C4-2B (cell line): ENCODE data around the gene PITPNC1.
"Not testable (repeated sequence)": the region's sequence is repeated elsewhere in the genome, so short reads cannot be mapped to it uniquely, and the experiment has no call there.

ENCODE experiments used
- H3K27ac ChIP-seq: fragments of 450-650 bp; 2 replicates; pipeline ENCODE4 v1.5.1; 2017
- ZFX ChIP-seq: fragments of 450-650 bp; IDR thresholded peaks from 2 replicates; pipeline ENCODE4 v1.6.1; 2017
- TF ChIP-seq, protein P1 (sequence below): fragments of 450-650 bp; conservative IDR thresholded peaks from 2 replicates; pipeline ENCODE4 v1.5.1; 2017; ENCODE audit warnings: mild to moderate bottlenecking

PITPNC1 gene

DNA sequence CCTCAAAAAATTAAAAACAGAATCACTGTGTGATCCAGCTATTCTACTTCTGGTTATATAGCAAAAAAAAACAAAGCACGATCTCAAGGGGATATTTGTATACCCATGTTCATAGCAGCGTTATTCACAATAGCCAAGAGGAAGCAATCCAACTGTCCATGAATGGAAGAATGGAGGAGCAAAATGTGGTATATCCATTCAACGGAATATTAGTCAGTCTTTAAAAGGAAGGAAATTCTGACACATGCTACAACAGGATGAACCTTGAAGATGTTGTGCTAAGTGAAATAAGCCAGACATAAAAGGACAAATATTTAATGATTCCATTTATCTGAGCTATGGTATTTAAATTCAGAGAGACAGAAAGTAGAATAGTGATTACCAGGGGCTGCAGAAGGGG lies 336.1 kb downstream of the PITPNC1 start:
- TF ChIP-seq, protein P1, sequence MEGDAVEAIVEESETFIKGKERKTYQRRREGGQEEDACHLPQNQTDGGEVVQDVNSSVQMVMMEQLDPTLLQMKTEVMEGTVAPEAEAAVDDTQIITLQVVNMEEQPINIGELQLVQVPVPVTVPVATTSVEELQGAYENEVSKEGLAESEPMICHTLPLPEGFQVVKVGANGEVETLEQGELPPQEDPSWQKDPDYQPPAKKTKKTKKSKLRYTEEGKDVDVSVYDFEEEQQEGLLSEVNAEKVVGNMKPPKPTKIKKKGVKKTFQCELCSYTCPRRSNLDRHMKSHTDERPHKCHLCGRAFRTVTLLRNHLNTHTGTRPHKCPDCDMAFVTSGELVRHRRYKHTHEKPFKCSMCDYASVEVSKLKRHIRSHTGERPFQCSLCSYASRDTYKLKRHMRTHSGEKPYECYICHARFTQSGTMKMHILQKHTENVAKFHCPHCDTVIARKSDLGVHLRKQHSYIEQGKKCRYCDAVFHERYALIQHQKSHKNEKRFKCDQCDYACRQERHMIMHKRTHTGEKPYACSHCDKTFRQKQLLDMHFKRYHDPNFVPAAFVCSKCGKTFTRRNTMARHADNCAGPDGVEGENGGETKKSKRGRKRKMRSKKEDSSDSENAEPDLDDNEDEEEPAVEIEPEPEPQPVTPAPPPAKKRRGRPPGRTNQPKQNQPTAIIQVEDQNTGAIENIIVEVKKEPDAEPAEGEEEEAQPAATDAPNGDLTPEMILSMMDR, result no peak
- no peak for TF ChIP-seq ZFX
- H3K27ac ChIP-seq, result no peak overlapping the region

DNA sequence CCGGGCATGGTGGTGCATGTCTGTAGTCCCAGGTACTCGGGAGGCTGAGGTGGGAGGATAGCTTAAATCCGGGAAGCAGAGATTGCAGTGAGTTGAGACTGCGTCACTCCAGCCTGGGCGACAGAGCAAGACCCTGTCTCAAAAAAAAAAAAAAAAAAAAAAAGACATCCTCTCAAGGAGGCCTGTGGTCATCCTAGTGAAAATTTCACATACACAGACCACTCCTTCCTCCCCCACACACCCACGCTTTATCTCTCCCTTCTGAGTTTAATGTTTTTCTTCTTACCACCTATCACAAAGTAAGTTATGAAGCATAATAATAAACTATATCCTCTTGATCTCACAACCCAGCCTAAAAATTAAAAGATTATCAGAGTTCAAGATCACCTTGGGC lies 339.3 kb downstream of the PITPNC1 start:
- H3K27ac ChIP-seq, result peak overlapping the region; percentile 91; the same call in 1 of the 2 replicates
- TF ChIP-seq ZFX, result no peak
- TF ChIP-seq, protein P1, result no peak

DNA sequence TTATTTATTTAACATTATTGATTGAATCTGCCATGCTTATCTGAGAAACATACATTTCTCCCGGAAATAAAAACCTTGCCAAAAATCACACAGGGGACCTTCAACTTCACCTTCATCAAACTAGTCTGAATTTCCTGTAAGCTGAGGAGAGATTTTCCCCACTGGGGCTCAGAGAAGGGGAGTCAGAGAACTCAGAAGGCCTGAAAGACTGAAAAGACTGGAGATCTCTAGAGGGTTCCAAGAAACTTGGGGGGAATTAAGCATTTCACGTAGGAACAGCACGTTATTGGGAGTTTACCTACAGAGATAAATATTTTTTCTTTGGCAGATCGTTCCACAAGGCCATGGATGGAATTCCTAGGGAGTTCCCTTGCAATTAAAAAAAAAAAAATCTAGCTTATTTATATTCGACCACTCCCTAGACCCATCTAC lies 340.1 kb downstream of the PITPNC1 start:
- no peak for TF ChIP-seq ZFX
- TF ChIP-seq, protein P1, result no peak
- H3K27ac ChIP-seq, result peak overlapping the region; percentile 91

DNA sequence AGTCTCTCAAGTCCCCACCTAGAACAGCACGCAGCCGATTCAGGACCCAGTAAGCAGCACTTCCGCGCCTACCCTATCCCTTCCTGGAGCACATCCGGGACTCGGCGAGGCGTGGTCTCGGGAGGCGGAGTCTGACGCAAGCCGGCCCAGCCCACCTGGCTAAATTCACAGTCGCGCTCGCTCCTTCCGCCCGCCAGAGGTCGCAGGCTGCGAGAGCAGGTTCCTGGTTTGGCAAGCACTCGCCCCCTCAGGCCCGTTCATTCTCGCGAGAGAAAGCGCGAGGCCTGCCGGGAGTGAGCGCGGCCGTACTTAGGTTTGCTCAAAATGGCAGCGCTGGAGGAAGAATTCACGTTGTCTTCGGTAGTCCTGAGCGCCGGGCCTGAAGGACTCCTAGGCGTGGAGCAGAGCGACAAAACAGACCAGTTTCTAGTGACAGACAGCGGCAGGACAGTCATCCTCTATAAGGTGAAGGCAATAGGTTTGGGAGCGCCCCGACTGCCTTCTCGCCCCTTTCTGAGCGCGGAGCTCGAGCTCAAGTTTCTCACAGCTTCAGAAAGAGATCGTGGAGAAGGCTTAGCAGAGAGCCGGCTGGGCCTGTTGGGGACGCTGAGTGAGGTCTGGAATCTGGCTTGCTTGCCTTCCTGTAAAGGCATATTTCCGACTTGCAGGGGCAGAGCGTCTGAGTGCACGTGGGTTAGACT lies 340.7 kb downstream of the PITPNC1 start, which contains the start of gene NOL11:
TSS of gene NOL11 (plus strand) at position 313 of the 701 bp plus-strand sequence. CDS start at position 325, 12 bp downstream.
- TF ChIP-seq, protein P1, result peak; percentile 98
- TF ChIP-seq ZFX, result peak; percentile 39; the same call in 1 of the 2 replicates
- peak within 1 kb of the TSS; percentile 91 for H3K27ac ChIP-seq

DNA sequence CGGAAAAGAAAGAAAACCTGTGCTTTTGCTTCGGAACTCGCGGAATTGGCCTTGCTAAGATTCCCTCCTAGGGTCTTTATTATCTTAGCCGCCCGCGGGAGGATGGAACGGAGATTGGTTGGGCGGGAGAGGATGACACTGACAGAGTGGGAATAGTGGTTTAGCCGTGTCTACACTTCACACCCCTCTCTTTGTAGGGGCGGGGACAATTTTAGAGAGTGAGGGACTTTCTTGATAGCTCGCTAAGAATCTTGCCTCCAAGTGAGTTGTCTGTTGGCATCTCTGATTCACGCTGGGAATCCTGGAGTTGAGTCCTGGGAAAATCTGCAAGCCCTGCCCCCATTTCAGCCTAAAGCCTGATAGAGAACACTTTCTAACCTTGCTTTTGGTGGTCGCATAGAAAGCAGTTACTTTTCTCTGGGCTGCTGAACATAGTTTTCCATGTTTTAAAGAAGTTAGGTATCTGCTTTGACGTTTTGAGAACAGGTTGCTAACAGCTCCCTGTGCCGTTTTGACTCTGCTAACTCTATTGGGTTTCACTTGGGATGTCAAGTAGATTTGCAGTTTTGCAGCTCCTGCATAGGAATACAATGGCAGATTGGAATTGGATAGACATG lies 341.4 kb downstream of the PITPNC1 start:
- peak overlapping the region; percentile 91 for H3K27ac ChIP-seq
- TF ChIP-seq ZFX, result 0 out of 2 replicates have a peak, but pooled peaks have one; percentile 17
- TF ChIP-seq, protein P1, result no peak

DNA sequence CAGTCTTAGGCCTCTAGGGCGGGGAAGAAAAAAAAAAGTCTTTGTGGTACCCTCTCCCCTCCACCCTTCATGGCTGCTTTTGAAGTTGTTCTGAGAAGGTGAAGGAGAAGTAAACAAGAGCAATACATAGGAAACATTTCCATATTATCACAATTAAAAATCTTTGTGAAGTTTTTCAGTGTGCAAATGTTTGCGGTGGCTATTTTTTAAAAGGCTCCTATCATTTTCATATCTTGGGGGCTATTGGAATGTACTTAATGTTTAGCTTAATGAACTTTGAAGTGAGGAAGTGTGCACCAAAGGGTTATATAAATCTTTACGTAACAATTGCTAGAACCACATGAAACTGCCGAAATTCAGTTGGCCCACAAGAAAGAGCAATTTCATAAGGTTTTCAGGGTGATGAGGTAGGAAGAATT lies 348.3 kb downstream of the PITPNC1 start:
- H3K27ac ChIP-seq, result no peak overlapping the region
- TF ChIP-seq, protein P1, result no peak
- no peak for TF ChIP-seq ZFX

DNA sequence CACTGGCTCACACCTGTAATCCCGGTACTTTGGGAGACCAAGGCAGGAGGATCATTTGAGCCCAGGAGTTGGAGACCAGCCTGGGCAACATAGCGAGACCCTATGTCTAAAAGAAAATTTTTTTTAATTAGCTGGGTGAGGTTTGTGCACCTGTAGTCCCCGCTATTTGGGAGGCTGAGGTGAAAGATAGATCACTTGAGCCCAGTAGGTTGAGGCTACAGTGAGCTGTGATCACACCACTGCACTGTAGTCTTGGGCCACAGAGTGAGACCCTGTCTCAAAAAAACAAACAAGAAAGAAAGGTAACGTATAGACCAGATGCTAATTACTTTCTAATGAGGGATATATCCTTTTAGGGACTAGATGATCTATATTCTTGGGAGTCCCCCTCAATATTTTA lies 348.7 kb downstream of the PITPNC1 start:
- no peak overlapping the region for H3K27ac ChIP-seq
- TF ChIP-seq ZFX, result no peak
- TF ChIP-seq, protein P1, result no peak

DNA sequence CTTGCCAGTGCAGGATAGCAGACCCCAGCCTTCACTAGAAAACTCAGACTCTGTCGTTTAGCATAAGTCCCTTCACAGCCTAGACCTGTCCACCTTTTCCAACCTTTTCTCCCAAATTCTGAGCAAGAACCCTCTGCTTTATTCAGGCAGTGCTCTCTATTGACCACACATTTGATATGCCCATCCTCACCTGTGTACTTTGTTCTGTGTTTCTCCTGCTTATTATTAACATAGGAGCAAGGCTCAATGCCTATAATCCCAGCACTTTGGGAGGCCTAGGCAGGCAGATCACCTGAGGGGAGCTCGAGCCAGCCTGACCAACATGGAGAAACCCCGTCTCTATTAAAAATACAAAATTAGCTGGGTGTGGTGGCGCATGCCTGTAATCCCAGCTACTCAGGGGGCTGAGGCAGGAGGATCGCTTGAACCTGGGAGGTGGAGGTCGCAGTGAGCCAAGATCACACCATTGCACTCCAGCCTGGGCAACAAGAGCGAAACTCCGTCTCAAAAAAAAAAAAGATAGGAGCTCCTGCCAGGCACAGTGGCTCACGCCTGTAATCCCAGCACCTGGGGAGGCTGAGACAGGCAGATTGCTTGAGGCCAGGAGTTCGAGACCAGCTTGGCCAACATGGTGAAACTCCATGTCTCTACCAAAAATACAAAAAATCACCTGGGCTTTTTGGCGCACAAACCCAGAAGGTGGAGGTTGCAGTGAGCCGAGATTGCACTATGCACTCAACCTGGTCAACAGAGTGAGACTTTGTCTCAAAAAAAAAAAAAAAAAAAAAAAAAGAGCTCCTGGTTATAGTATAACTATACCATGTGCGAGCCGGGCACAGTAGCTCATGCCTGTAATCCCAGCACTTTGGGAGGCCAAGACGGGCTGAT lies 350.3 kb downstream of the PITPNC1 start:
- H3K27ac ChIP-seq, result not testable (repeated sequence)
